B cell (primary cell): ENCODE data around the gene BICRAL. TPM values are rescaled to one million over a fixed set of nuclear protein-coding genes. Genes with fewer than 3 reads are reported as not detected.

Experiments
- ATAC-seq: fragments of 200-7000 bp; cut with Tn5 transposase; one replicate; pipeline ENCODE4 v1.10.0; 2021; ENCODE audit warnings: low read depth, mild to moderate bottlenecking, moderate number of reproducible peaks, moderate library complexity
- CTCF ChIA-PET: fragments of 350-600 bp; sonication (Branson Sonifier 250); formaldehyde crosslinking; loops from one replicate; lab custom pipeline; 2021; ENCODE audit warnings: antibody characterized with exemption, inconsistent platforms; lab: Charles Lee
- POLR2A ChIA-PET: fragments of 350-600 bp; sonication (Branson Sonifier 250); formaldehyde crosslinking; loops from one replicate; lab custom pipeline; 2021; ENCODE audit warnings: antibody characterized with exemption; lab: Charles Lee
- DNase-seq: peaks from one replicate; pipeline ENCODE4 v3.0.0; 2013
- H2AFZ ChIP-seq: 2 replicates; pipeline ENCODE4 v1.6.1; 2012; ENCODE audit warnings: mild to moderate bottlenecking, low read depth, low read length; ENCODE audit not compliant: insufficient read depth, poor library complexity, severe bottlenecking
- H3K27ac ChIP-seq, 2 donors: 1 replicate in 1 of 2; 2 replicates in 1 of 2; pipeline ENCODE4 v1.5.1; 2012 to 2013; ENCODE audit warnings: low read length in 2 of 2, mild to moderate bottlenecking in 2 of 2, moderate library complexity in 1 of 2
- H3K27me3 ChIP-seq, 4 experiments: fragments of 200-600 bp in 1 of 4; sonication (generic) in 1 of 4; replicated peaks in 1 of 4; 1 replicate in 2 of 4; 2 replicates in 2 of 4; pipeline versions ENCODE4 v1.6.1 to v1.7.0; 2013 to 2016; ENCODE audit warnings: low read length in 3 of 4, mild to moderate bottlenecking in 2 of 4, mixed read lengths in 1 of 4, moderate library complexity in 1 of 4; ENCODE audit not compliant: insufficient read depth in 4 of 4, control insufficient read depth in 3 of 4; ENCODE audit errors: control extremely low read depth in 1 of 4
- H3K36me3 ChIP-seq, 2 experiments: replicated peaks in 1 of 2; 1 replicate in 1 of 2; 2 replicates in 1 of 2; pipeline versions ENCODE4 v1.6.1 to v1.7.1; 2013; ENCODE audit warnings: low read length in 1 of 2; ENCODE audit not compliant: insufficient read depth in 2 of 2, control insufficient read depth in 1 of 2; ENCODE audit errors: control extremely low read depth in 1 of 2, extremely low read depth in 1 of 2
- H3K4me1 ChIP-seq, 2 donors: fragments of 200-600 bp in 1 of 2; sonication (generic) in 1 of 2; 1 replicate in 1 of 2; 2 replicates in 1 of 2; pipeline versions ENCODE4 v1.5.1 to v1.6.1; 2013 to 2017; ENCODE audit warnings: low read length in 2 of 2; ENCODE audit not compliant: control insufficient read depth in 2 of 2, insufficient read depth in 2 of 2
- H3K4me2 ChIP-seq: replicated peaks from 2 replicates; pipeline ENCODE3; 2012; ENCODE audit warnings: mild to moderate bottlenecking, low read depth, low read length; ENCODE audit not compliant: poor library complexity, severe bottlenecking
- H3K4me3 ChIP-seq, 5 experiments: fragments of 200-600 bp in 1 of 5; sonication (generic) in 1 of 5; 1 replicate in 3 of 5; 2 replicates in 2 of 5; pipeline versions ENCODE4 v1.5.1 to v1.7.0; 2011 to 2016; ENCODE audit warnings: low read length in 4 of 5, mild to moderate bottlenecking in 4 of 5, low read depth in 2 of 5, control low read depth in 1 of 5, moderate library complexity in 1 of 5; ENCODE audit not compliant: insufficient read depth in 1 of 5; ENCODE audit errors: control extremely low read depth in 1 of 5, extremely low read depth in 1 of 5
- H3K79me2 ChIP-seq: fragments of 200-600 bp; sonication (generic); one replicate; pipeline ENCODE4 v1.6.0; 2016; ENCODE audit warnings: low read length; ENCODE audit not compliant: control insufficient read depth, insufficient read depth
- H3K9ac ChIP-seq: fragments of 200-600 bp; sonication (generic); 2 replicates; pipeline ENCODE4 v1.6.1; 2017; ENCODE audit warnings: mild to moderate bottlenecking, low read length, moderate library complexity
- H3K9me3 ChIP-seq, 3 donors: one replicate each; pipeline versions ENCODE4 v1.6.1 to v1.7.1; 2013; ENCODE audit warnings: low read length in 2 of 3; ENCODE audit not compliant: control insufficient read depth in 2 of 3, insufficient read depth in 1 of 3; ENCODE audit errors: control extremely low read depth in 1 of 3
- H4K20me1 ChIP-seq: 2 replicates; pipeline ENCODE4 v1.6.0; 2012; ENCODE audit warnings: mild to moderate bottlenecking, low read length; ENCODE audit not compliant: insufficient read depth, control insufficient read depth, poor library complexity, severe bottlenecking
- H3K27ac Mint-ChIP-seq: one replicate; pipeline ENCODE4 v1.8.0; 2021; ENCODE audit warnings: mixed read lengths
- H3K27me3 Mint-ChIP-seq: one replicate; pipeline ENCODE4 v1.8.0; 2021; ENCODE audit warnings: mixed read lengths
- H3K4me1 Mint-ChIP-seq: one replicate; pipeline ENCODE4 v1.8.0; 2021; ENCODE audit warnings: mixed read lengths
- H3K4me3 Mint-ChIP-seq: one replicate; pipeline ENCODE4 v1.8.0; 2021; ENCODE audit warnings: mixed read lengths
- H3K9me3 Mint-ChIP-seq: one replicate; pipeline ENCODE4 v1.8.0; 2022; ENCODE audit warnings: mixed read lengths; ENCODE audit not compliant: insufficient read depth
- EZH2 ChIP-seq: IDR thresholded peaks from 2 replicates; pipeline ENCODE4 v1.6.1; 2012; ENCODE audit warnings: borderline replicate concordance, low read depth, mild to moderate bottlenecking, moderate library complexity, low read length; ENCODE audit not compliant: insufficient read depth, poor library complexity, severe bottlenecking
- WGBS: methylation state at CpG from one replicate; pipeline ENCODE4 v1.1.5; 2013; ENCODE audit warnings: missing lambda C conversion rate; ENCODE audit not compliant: insufficient coverage; 5-methylcytosine and 5-hydroxymethylcytosine counted together
- intact Hi-C: fragments of 100-400 bp; cut with micrococcal nuclease; formaldehyde crosslinking; loops from one replicate; pipeline ENCODE4 v1.10.0; 2022
- polyA plus RNA-seq: library from polyadenylated mRNA; depleted of rRNA; stranded (reverse); fragments of >200 nt; gene quantifications from 2 replicates; pipeline ENCODE4 v1.2.3, GENCODE V29; 2012
- total RNA-seq, 2 donors: library from RNA; stranded (reverse); fragments of 120-200 nt in 1 of 2; gene quantifications; 1 replicate in 1 of 2; 2 replicates in 1 of 2; pipeline versions ENCODE4 v1.2.3 to v1.2.4, GENCODE V29; 2013 to 2022
- TF ChIP-seq, protein P1 (sequence below): fragments of 200-600 bp; IDR thresholded peaks from one replicate; pipeline ENCODE4 v1.8.0; 2022; ENCODE audit warnings: antibody characterized with exemption, mild to moderate bottlenecking

The BICRAL gene
- total and polyA plus RNA-seq, 2 donors (not counting 1 experiment from before 2014, with no cell fraction given) = 17.5 to 34.1 TPM

DNA sequence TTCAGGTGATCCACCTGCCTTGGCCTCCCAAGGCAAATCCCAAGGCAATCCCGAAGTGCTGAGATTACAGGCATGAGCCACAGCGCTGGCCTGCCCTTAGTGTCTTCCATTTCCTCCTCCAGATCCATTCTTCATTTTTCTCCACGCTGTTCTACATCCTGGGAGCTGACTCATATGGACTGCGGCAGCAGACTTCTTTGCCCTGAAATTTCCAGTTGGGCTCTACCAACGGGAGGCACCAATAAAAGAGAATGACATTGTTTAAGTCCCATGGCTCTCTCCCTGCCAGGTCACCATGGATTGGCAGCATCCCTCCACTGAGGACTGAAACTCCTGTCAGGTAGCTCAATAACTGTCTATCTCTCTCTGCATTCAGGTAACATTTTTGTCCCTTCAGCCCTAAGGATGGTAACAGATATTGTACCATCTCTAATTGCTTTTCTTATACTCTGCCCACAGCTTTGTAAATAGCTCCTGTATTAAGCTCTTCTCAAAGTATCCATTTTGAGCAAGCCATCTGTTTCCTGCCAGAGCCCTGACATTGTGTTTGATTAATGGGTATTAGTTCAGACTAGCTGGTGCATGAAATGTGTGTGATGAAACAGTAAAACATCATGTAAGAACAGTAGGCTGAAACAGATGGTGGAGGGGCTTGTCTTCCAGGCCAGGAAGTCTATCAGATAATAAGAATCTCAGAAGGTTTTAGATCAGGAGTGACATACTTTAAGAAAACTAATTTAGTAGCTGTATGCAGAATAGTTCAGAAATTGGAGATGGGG, 39.5 kb upstream of the BICRAL start:
- Histone ChIP-seq H4K20me1 (peaks cover 22% of the 10 kb centered on the region), H3K27ac (no peak overlapping the region), H3K4me1 (peaks cover 13 to 15% of the 10 kb centered on the region in 2 donors), H3K4me2 (no peak overlapping the region), H3K79me2 (peaks cover 27% of the 10 kb centered on the region), H3K9me3 (peaks cover 0 to 23% (median 0%) of the 10 kb centered on the region in 3 donors), H3K9ac (no peak overlapping the region), H3K36me3 (no peaks in the 10 kb centered on the region), H2AFZ (no peak overlapping the region), H3K4me3 (no peak overlapping the region), H3K27me3 (no peaks in the 10 kb centered on the region)
- ATAC-seq (no peak), DNase-seq (no peak)
- Mint-ChIP-seq H3K4me3 (peak overlapping the region; percentile 19), H3K27me3 (peaks cover 2% of the 10 kb centered on the region), H3K4me1 (peaks cover 19% of the 10 kb centered on the region), H3K9me3 (no peaks in the 10 kb centered on the region), H3K27ac (no peak overlapping the region)
- ChIA-PET CTCF (interaction anchor here (0.6 to 0.9 kb wide), 2 partner anchors 81 to 136 kb away, joined by 3 to 4 read pairs; no protein-coding TSS in a partner anchor), POLR2A (interaction anchor here (8.2 kb wide), 1 partner anchor 41 kb away, joined by 426 read pairs; the partner anchor contains the start of gene BICRAL)
- TF ChIP-seq, protein P1, sequence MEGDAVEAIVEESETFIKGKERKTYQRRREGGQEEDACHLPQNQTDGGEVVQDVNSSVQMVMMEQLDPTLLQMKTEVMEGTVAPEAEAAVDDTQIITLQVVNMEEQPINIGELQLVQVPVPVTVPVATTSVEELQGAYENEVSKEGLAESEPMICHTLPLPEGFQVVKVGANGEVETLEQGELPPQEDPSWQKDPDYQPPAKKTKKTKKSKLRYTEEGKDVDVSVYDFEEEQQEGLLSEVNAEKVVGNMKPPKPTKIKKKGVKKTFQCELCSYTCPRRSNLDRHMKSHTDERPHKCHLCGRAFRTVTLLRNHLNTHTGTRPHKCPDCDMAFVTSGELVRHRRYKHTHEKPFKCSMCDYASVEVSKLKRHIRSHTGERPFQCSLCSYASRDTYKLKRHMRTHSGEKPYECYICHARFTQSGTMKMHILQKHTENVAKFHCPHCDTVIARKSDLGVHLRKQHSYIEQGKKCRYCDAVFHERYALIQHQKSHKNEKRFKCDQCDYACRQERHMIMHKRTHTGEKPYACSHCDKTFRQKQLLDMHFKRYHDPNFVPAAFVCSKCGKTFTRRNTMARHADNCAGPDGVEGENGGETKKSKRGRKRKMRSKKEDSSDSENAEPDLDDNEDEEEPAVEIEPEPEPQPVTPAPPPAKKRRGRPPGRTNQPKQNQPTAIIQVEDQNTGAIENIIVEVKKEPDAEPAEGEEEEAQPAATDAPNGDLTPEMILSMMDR = no peak
- TF ChIP-seq EZH2 = no peak
- intact Hi-C loops = no loop called here
- 79% methylated on average over 5 of the region's 5 CpGs for WGBS
